Astrocyte of the spinal cord (primary cell): ENCODE data around the gene FZD1.

Experiments
- DNase-seq: peaks from one replicate; pipeline ENCODE4 v3.0.0; 2011; ENCODE audit warnings: low read depth, low spot score
- H3K4me3 ChIP-seq: 2 replicates; pipeline ENCODE4 v1.5.1; 2011; ENCODE audit warnings: low read depth, mild to moderate bottlenecking, low read length, moderate library complexity
- in situ Hi-C: cut with HindIII; loops from 2 replicates; pipeline ENCODE4 v1.10.0; 2017; ENCODE audit warnings: low sequenced_read_pairs
- TF ChIP-seq, protein P1 (sequence below): IDR thresholded peaks from 2 replicates; pipeline ENCODE4 v1.5.1; 2012; ENCODE audit warnings: low read depth, mild to moderate bottlenecking, low read length, inconsistent platforms

FZD1 gene

DNA sequence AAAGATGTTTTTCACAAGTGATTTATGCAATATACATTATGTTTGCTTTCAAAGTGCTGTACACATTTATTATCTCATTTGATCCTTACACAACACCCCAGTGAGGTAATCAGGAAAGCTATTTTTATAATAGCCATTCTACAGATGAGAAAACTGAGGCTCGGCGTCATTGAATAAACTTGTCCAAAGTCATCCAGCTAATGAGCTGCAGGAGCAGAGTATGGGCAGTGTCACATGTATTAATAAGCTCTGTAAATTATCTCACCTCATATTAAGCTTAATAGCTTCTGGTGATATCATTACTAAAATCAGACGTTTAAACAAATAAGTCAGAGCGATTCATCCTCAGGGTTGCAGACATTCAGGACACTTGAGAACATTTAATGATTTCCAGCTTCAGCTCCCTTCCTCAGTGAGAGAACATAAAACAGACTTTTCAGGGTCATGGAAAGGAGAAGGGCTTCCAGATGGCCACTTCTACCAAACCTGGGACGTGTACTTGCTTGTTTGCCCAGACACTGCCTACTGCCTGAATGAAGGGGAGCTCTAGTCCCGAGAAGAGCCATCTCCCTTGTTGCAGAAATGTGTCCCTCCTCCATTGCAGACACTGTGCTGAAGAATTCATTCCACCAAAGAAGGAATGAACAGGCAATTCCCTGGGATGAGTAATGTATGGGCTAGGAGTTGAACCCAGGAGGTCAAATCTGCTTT, 20.5 kb upstream of the FZD1 start:
- TF ChIP-seq, protein P1, sequence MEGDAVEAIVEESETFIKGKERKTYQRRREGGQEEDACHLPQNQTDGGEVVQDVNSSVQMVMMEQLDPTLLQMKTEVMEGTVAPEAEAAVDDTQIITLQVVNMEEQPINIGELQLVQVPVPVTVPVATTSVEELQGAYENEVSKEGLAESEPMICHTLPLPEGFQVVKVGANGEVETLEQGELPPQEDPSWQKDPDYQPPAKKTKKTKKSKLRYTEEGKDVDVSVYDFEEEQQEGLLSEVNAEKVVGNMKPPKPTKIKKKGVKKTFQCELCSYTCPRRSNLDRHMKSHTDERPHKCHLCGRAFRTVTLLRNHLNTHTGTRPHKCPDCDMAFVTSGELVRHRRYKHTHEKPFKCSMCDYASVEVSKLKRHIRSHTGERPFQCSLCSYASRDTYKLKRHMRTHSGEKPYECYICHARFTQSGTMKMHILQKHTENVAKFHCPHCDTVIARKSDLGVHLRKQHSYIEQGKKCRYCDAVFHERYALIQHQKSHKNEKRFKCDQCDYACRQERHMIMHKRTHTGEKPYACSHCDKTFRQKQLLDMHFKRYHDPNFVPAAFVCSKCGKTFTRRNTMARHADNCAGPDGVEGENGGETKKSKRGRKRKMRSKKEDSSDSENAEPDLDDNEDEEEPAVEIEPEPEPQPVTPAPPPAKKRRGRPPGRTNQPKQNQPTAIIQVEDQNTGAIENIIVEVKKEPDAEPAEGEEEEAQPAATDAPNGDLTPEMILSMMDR, result no peak
- peak; percentile 36 for DNase-seq
- H3K4me3 ChIP-seq, result no peak overlapping the region
- in situ Hi-C loops, result no loop called here

DNA sequence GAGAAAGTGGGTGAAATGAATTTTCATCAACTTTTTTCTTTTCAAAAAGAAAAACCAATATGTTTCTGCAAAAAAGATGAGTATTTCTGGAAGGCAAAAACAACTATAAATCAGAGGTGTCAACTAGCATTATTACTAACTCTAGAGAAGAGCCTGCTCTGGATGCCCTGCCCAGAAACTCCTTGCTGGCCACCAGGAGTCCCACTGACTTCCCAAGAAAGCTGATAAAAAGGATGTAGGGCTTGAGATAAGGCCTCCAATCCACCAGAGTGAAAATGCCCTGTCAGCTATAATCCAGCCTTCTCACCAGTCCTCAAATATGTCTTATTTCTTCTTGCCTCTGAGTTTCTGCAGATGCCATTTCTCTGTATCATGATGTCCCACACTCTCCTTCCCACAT, 16.7 kb upstream of the FZD1 start:
- in situ Hi-C loops, result no loop called here
- no peak for DNase-seq
- TF ChIP-seq, protein P1, result no peak
- H3K4me3 ChIP-seq, result no peak overlapping the region

DNA sequence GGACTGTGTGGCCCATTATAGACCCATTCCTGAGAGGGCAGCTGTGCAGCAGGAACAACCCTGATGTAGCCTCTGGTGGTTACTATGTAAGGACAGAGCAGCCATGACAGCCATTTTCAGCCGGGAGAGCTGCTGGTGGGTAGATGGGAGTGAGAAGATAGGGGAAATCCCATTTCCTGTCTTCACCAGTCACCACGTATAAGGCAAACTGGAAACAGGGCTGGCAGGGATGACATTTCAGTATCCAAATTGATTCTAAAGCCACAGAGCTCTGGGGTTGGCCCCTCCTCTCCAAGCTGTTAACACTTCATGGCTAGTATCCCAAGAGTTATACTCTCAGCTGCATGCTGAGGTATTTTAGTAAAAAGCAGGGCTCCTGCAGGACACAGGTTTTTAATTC, 15.2 kb upstream of the FZD1 start:
- no peak overlapping the region for H3K4me3 ChIP-seq
- DNase-seq, result no peak
- in situ Hi-C loops, result no loop called here
- TF ChIP-seq, protein P1, result no peak

DNA sequence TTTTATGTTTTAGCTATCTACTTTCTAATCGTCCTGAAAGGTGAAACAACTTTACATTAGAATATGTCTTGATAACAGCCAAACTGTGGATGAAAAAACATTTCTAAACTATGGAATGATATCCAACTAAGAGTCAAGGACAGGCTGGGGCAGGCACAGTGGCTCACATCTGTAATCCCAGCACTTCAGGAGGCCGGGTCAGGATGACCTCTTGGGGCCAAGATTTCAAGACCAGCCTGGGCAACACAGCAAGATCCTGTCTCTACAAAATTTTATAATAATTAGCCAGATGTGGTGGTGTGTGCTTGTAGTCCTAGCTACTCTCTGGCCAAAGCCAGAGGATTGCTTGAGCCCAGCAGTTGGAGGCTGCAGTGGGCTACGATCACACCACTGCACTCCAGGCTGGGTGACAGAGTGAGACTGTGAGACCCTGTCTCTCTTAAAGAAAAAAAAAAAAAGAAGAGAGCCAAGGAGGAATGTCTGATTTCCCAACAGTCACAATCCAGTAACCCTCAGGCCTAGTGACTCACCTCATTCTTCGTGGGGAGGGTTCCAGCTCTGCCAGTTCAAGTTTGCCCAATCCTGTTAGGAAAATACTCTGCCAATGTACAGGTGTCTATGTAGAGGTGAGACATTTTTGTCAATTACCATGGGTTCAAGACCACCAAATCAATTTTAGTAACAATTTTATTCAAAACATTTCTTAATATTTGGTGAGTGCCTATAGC, 14.6 kb upstream of the FZD1 start:
- in situ Hi-C loops, result no loop called here
- TF ChIP-seq, protein P1, result no peak
- peak; percentile 50 for DNase-seq
- no peak overlapping the region for H3K4me3 ChIP-seq

DNA sequence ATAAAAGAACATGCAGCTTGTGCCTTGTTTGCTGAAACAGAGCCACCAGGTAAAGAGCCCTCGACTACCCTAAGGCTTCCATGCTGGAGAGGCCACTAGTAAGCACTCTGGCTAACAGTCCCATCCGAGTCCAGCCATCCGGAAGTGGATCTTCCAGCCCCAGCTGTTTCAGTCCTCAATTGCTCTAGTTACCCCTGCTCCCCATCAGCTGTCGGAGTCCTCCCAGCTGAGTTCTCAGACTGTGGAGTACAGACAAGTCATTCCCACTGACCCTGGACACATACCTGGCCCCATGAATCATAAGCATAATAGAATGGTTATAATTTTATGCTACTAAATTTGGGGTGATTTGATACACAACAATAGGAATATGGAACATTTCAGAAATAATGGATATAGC, 13.5 kb upstream of the FZD1 start:
- no peak overlapping the region for H3K4me3 ChIP-seq
- TF ChIP-seq, protein P1, result no peak
- in situ Hi-C loops, result no loop called here
- DNase-seq, result no peak

DNA sequence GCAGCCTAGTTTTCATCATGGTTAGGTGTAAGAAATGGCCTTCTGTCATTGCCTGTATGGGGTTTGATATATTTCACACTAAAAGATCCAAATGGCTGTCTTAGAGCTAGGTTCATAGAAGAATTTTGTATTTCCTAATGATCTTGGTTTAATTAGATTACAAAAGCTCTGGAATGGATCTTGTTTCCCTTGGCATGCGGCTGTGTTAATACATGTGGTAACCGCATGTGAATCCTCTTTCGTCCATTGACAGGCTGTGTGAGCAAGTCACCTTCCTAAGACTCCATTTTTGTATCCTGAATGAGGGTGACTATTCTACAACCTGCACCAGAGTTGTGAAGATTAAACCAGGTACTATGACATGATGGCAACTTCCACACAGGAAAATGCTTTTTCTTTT, 12.4 kb upstream of the FZD1 start:
- in situ Hi-C loops, result no loop called here
- TF ChIP-seq, protein P1, result no peak
- no peak overlapping the region for H3K4me3 ChIP-seq
- DNase-seq, result no peak
